Neural progenitor cell (in vitro differentiated cells): ENCODE data around the gene NPC1L1.

ENCODE experiments used
- CTCF ChIP-seq: fragments of 200-600 bp; sonication (generic); IDR thresholded peaks from 2 replicates; pipeline ENCODE4 v1.5.1; 2017; ENCODE audit warnings: antibody characterized with exemption, mild to moderate bottlenecking
- EZH2 ChIP-seq: fragments of 200-600 bp; sonication (generic); IDR thresholded peaks from 2 replicates; pipeline ENCODE4 v1.6.1; 2017; ENCODE audit warnings: antibody characterized with exemption, mild to moderate bottlenecking, moderate library complexity

- TF ChIP-seq CTCF (no peak), EZH2 (no peak)
Observed at GRCh38 chr7:44519546-44519945, 21.6 kb downstream of the NPC1L1 start.
